ENCODE data around the gene NKPD1. TPM values are rescaled to one million over a fixed set of nuclear protein-coding genes. Genes with fewer than 3 reads are reported as not detected.

NKPD1 gene
- total and polyA plus RNA-seq, 2 donors (not counting 1 experiment from before 2014, with no cell fraction given), result 0.27 to 0.36 TPM

DNA sequence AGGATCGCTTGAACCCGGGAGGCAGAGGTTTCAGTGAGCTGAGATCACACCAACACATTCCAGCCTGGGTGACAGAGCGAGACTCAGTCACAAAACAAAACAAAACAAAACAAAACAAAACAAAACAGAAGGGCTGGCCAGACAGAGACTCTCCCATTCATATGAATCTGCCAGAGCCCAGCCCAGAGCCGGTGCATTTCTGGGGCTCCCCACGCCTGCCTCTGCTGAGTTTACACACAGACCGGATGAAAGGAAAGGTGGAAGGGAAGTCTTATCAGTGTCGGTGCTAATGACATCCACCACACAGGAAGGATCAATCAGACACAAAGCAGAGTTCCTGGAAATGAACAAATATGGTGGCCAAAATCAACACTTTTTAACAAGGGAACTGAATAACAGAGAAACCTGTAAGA is 10.4 kb upstream of the NKPD1 start:
- H3K4me3 ChIP-seq (ENCODE audit: control extremely low read depth in 1 of 5, extremely low read depth in 1 of 5, insufficient read depth in 1 of 5, low read depth in 2 of 5, low read length in 4 of 5), result no peak overlapping the region
- POLR2A ChIA-PET, result interaction anchor here (0.6 kb wide), 1 partner anchor 172 kb away, joined by 4 read pairs; no protein-coding TSS in a partner anchor

More for the DNA sequence above, 10.4 kb upstream of the NKPD1 start:
- H3K9me3 ChIP-seq (ENCODE audit: control extremely low read depth in 1 of 3, control insufficient read depth in 2 of 3, insufficient read depth in 1 of 3, low read length in 2 of 3), result no peaks in the 10 kb centered on the region
- H3K27ac ChIP-seq (ENCODE audit: low read length in 2 of 2), result peak overlapping the region in 1 of 2 donors; percentile 2
- H2AFZ ChIP-seq (ENCODE audit: insufficient read depth, low read depth, low read length, poor library complexity, severe bottlenecking), result no peak overlapping the region
- peaks cover 72% of the 10 kb centered on the region for H3K79me2 ChIP-seq (ENCODE audit: control insufficient read depth, insufficient read depth, low read length)
- H3K4me3 Mint-ChIP-seq, result peak overlapping the region; percentile 37
- peaks cover 26% of the 10 kb centered on the region for H4K20me1 ChIP-seq (ENCODE audit: control insufficient read depth, insufficient read depth, low read length, poor library complexity, severe bottlenecking)
- no peak overlapping the region for H3K4me2 ChIP-seq (replicated peaks; ENCODE audit: low read depth, low read length, poor library complexity, severe bottlenecking)
- intact Hi-C loops (cut with micrococcal nuclease), result no loop called here
- H3K27me3 ChIP-seq (replicated peaks in 1 of 4; ENCODE audit: control extremely low read depth in 1 of 4, control insufficient read depth in 3 of 4, insufficient read depth in 4 of 4, low read length in 3 of 4), result no peaks in the 10 kb centered on the region
- CTCF ChIA-PET, result interaction anchor here (1.4 to 1.6 kb wide), 2 partner anchors 12 to 16 kb away, joined by 3 to 6 read pairs; no protein-coding TSS in a partner anchor
- TF ChIP-seq, protein P1, sequence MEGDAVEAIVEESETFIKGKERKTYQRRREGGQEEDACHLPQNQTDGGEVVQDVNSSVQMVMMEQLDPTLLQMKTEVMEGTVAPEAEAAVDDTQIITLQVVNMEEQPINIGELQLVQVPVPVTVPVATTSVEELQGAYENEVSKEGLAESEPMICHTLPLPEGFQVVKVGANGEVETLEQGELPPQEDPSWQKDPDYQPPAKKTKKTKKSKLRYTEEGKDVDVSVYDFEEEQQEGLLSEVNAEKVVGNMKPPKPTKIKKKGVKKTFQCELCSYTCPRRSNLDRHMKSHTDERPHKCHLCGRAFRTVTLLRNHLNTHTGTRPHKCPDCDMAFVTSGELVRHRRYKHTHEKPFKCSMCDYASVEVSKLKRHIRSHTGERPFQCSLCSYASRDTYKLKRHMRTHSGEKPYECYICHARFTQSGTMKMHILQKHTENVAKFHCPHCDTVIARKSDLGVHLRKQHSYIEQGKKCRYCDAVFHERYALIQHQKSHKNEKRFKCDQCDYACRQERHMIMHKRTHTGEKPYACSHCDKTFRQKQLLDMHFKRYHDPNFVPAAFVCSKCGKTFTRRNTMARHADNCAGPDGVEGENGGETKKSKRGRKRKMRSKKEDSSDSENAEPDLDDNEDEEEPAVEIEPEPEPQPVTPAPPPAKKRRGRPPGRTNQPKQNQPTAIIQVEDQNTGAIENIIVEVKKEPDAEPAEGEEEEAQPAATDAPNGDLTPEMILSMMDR (IDR thresholded peaks at IDR 0.05), result no peak
- TF ChIP-seq EZH2 (IDR thresholded peaks at IDR 0.05; ENCODE audit: borderline replicate concordance, insufficient read depth, low read depth, low read length, poor library complexity, severe bottlenecking), result no peak
- H3K27me3 Mint-ChIP-seq, result no peaks in the 10 kb centered on the region
- no peaks in the 10 kb centered on the region for H3K9me3 Mint-ChIP-seq (ENCODE audit: insufficient read depth)
- H3K27ac Mint-ChIP-seq, result peak overlapping the region; percentile 56
- WGBS (ENCODE audit: insufficient coverage), result 63% methylated on average over 3 of the region's 7 CpGs
- DNase-seq, result no peak
- H3K9ac ChIP-seq (ENCODE audit: low read length), result no peak overlapping the region
- H3K36me3 ChIP-seq (replicated peaks in 1 of 2; ENCODE audit: control extremely low read depth in 1 of 2, control insufficient read depth in 1 of 2, extremely low read depth in 1 of 2, insufficient read depth in 2 of 2, low read length in 1 of 2), result peaks cover 0 to 7% of the 10 kb centered on the region in 2 experiments
- peaks cover 16 to 30% of the 10 kb centered on the region in 2 donors for H3K4me1 ChIP-seq (ENCODE audit: control insufficient read depth in 2 of 2, insufficient read depth in 2 of 2, low read length in 2 of 2)
- peaks cover 23% of the 10 kb centered on the region for H3K4me1 Mint-ChIP-seq
- ATAC-seq (ENCODE audit: low read depth), result no peak

Data from B cell (primary cell).